Hepatocyte (in vitro differentiated cells): ENCODE results near the gene SHC3. TPM values are rescaled to one million over a fixed set of nuclear protein-coding genes. Genes with fewer than 3 reads are reported as not detected.

ENCODE experiments used
- DNase-seq: peaks from one replicate; pipeline ENCODE4 v3.0.0-alpha.2; 2016; ENCODE audit warnings: low spot score
- H2AFZ ChIP-seq: fragments of 200-600 bp; sonication (generic); 2 replicates; pipeline ENCODE4 v1.6.0; 2016; ENCODE audit warnings: antibody characterized with exemption, mild to moderate bottlenecking
- H3K27ac ChIP-seq: fragments of 200-600 bp; sonication (generic); 2 replicates; pipeline ENCODE4 v1.5.1; 2016; ENCODE audit warnings: mild to moderate bottlenecking
- H3K27me3 ChIP-seq: fragments of 200-600 bp; sonication (generic); 2 replicates; pipeline ENCODE4 v1.6.1; 2016
- H3K36me3 ChIP-seq: fragments of 200-600 bp; sonication (generic); replicated peaks from 2 replicates; pipeline ENCODE4 v1.5.1; 2016; ENCODE audit warnings: low read depth; ENCODE audit not compliant: insufficient read depth
- H3K4me1 ChIP-seq: fragments of 200-600 bp; sonication (generic); 2 replicates; pipeline ENCODE4 v1.5.1; 2016; ENCODE audit warnings: mild to moderate bottlenecking, moderate library complexity; ENCODE audit not compliant: insufficient read depth
- H3K4me2 ChIP-seq: fragments of 200-600 bp; sonication (generic); 2 replicates; pipeline ENCODE4 v1.6.0; 2016
- H3K4me3 ChIP-seq: fragments of 200-600 bp; sonication (generic); 2 replicates; pipeline ENCODE4 v1.5.1; 2016; ENCODE audit warnings: mild to moderate bottlenecking
- H3K79me2 ChIP-seq: fragments of 200-600 bp; sonication (generic); 2 replicates; pipeline ENCODE4 v1.6.0; 2017; ENCODE audit warnings: mild to moderate bottlenecking
- H3K9me2 ChIP-seq: fragments of 200-600 bp; sonication (generic); replicated peaks from 2 replicates; pipeline ENCODE4 v1.6.0; 2017; ENCODE audit warnings: mild to moderate bottlenecking; ENCODE audit not compliant: insufficient read depth
- H3K9me3 ChIP-seq: fragments of 200-600 bp; sonication (generic); 2 replicates; pipeline ENCODE4 v1.5.1; 2016; ENCODE audit warnings: low read depth, mild to moderate bottlenecking
- H4K20me1 ChIP-seq: fragments of 200-600 bp; sonication (generic); 2 replicates; pipeline ENCODE4 v1.6.0; 2016; ENCODE audit warnings: mild to moderate bottlenecking; ENCODE audit not compliant: insufficient read depth, poor library complexity, severe bottlenecking
- CTCF ChIP-seq: fragments of 200-600 bp; sonication (generic); IDR thresholded peaks from 2 replicates; pipeline ENCODE4 v1.5.1; 2016; ENCODE audit warnings: antibody characterized with exemption, mild to moderate bottlenecking; ENCODE audit not compliant: poor library complexity
- EZH2 ChIP-seq: fragments of 200-600 bp; sonication (generic); IDR thresholded peaks from 2 replicates; pipeline ENCODE4 v1.6.1; 2016; ENCODE audit warnings: antibody characterized with exemption, mild to moderate bottlenecking, borderline replicate concordance
- EZH2phosphoT487 ChIP-seq: fragments of 200-600 bp; sonication (generic); IDR thresholded peaks from one replicate; pipeline ENCODE4 v1.6.1; 2018; ENCODE audit warnings: antibody characterized with exemption, mild to moderate bottlenecking, low read depth, moderate library complexity; ENCODE audit not compliant: unreplicated experiment, severe bottlenecking
- WGBS: methylation state at CpG from one replicate; pipeline ENCODE4 v1.1.6; 2016; ENCODE audit warnings: low lambda C conversion rate; ENCODE audit errors: missing lambda C conversion rate; 5-methylcytosine and 5-hydroxymethylcytosine counted together
- polyA plus RNA-seq: library from polyadenylated mRNA; unstranded; fragments of >200 nt; fragmentation: Nextera tagmentation; extraction: Ambion mirVana; gene quantifications from 2 replicates; pipeline ENCODE4 v1.2.1, GENCODE V29; 2016
- total RNA-seq: library from RNA; depleted of rRNA; stranded (reverse); fragments of >200 nt; gene quantifications from 2 replicates; pipeline ENCODE4 v1.2.3, GENCODE V29; 2014

SHC3 gene
- total and polyA plus RNA-seq, 2 experiments from 2014 or later: 1.5 to 1.8 TPM

GRCh38 chr9:89029788-89030187 lies 148.8 kb downstream of the SHC3 start:
- TF ChIP-seq EZH2phosphoT487: no peak
- TF ChIP-seq CTCF: no peak
- no peak for TF ChIP-seq EZH2
- no peak overlapping the region for H3K4me3 ChIP-seq
- DNase-seq: no peak
- H3K4me2 ChIP-seq: no peak overlapping the region
- H3K4me1 ChIP-seq: no peaks in the 10 kb centered on the region
- H2AFZ ChIP-seq: no peak overlapping the region
- H3K79me2 ChIP-seq: no peaks in the 10 kb centered on the region
- no peaks in the 10 kb centered on the region for H3K36me3 ChIP-seq
- H3K9me2 ChIP-seq: no peaks in the 10 kb centered on the region
- no peak overlapping the region for H3K27ac ChIP-seq
- H3K9me3 ChIP-seq: no peaks in the 10 kb centered on the region
- H3K27me3 ChIP-seq: no peaks in the 10 kb centered on the region
- no peaks in the 10 kb centered on the region for H4K20me1 ChIP-seq

- no peaks in the 10 kb centered on the region for H3K36me3 ChIP-seq
- no peaks in the 10 kb centered on the region for H3K9me3 ChIP-seq
- H3K27me3 ChIP-seq: no peaks in the 10 kb centered on the region
- no peaks in the 10 kb centered on the region for H3K9me2 ChIP-seq
- no peak overlapping the region for H2AFZ ChIP-seq
- WGBS: 79% methylated on average over 3 of the region's 3 CpGs
- no peaks in the 10 kb centered on the region for H3K79me2 ChIP-seq
- no peak for DNase-seq
- H3K4me2 ChIP-seq: no peak overlapping the region
- H3K27ac ChIP-seq: no peak overlapping the region
- H3K4me1 ChIP-seq: peaks cover 18% of the 10 kb centered on the region
- H4K20me1 ChIP-seq: no peaks in the 10 kb centered on the region
- H3K4me3 ChIP-seq: no peak overlapping the region
- TF ChIP-seq CTCF (no peak), EZH2phosphoT487 (no peak), EZH2 (no peak)
These were observed 151.7 kb downstream of the SHC3 start for GRCh38 chr9:89026876-89027275.

GRCh38 chr9:89025553-89025952 lies 153.1 kb downstream of the SHC3 start:
- Histone ChIP-seq H4K20me1 (no peaks in the 10 kb centered on the region), H3K27ac (peak overlapping the region; percentile 52), H3K27me3 (no peaks in the 10 kb centered on the region), H3K79me2 (no peaks in the 10 kb centered on the region), H3K4me3 (no peak overlapping the region), H3K36me3 (no peaks in the 10 kb centered on the region), H3K4me2 (no peak overlapping the region), H3K9me3 (no peaks in the 10 kb centered on the region), H2AFZ (no peak overlapping the region), H3K9me2 (no peaks in the 10 kb centered on the region), H3K4me1 (peaks cover 25% of the 10 kb centered on the region)
- DNase-seq: no peak
- TF ChIP-seq CTCF (no peak), EZH2phosphoT487 (no peak), EZH2 (no peak)

- 89% methylated on average over 4 of the region's 4 CpGs for WGBS
- peaks cover 25% of the 10 kb centered on the region for H3K4me1 ChIP-seq
- DNase-seq: no peak
These were observed 153.9 kb downstream of the SHC3 start for GRCh38 chr9:89024727-89025126.

More at GRCh38 chr9:89024727-89025126, 153.9 kb downstream of the SHC3 start:
- no peak overlapping the region for H3K27ac ChIP-seq
- no peaks in the 10 kb centered on the region for H4K20me1 ChIP-seq
- no peaks in the 10 kb centered on the region for H3K9me2 ChIP-seq
- H3K27me3 ChIP-seq: no peaks in the 10 kb centered on the region
- H3K36me3 ChIP-seq: no peaks in the 10 kb centered on the region
- TF ChIP-seq EZH2: no peak
- TF ChIP-seq CTCF: no peak
- no peak for TF ChIP-seq EZH2phosphoT487
- no peak overlapping the region for H3K4me3 ChIP-seq
- H2AFZ ChIP-seq: no peak overlapping the region
- H3K9me3 ChIP-seq: no peaks in the 10 kb centered on the region
- no peak overlapping the region for H3K4me2 ChIP-seq
- H3K79me2 ChIP-seq: no peaks in the 10 kb centered on the region
